ENCODE measurements around the gene STX7. TPM values are rescaled to one million over a fixed set of nuclear protein-coding genes. Genes with fewer than 3 reads are reported as not detected.
A peak's percentile ranks its signal among the peaks of the same experiment; 100 is the strongest.

STX7 gene
- total RNA-seq, 1 experiment from 2014 or later = 30.5 TPM

DNA sequence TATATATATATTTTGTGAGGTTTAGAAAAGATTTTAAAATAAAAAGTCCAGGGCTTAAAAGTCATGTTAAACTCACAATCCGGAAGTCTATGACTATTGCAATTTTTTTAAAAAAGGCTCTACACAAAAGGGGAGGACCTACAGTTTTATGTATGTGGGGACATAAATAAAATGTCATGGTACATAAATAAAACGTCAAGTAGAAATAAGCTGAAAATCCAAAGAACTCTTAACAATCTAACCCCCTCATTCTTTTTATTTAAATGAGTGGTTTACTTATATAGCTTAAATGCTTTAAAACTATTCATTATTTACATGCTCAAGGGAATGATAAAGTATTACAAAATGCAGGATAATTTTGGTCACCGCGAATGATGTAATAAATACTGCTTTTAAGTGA lies 36.2 kb downstream of the STX7 start:
- DNase-seq (ENCODE audit: low read depth) = no peak

DNA sequence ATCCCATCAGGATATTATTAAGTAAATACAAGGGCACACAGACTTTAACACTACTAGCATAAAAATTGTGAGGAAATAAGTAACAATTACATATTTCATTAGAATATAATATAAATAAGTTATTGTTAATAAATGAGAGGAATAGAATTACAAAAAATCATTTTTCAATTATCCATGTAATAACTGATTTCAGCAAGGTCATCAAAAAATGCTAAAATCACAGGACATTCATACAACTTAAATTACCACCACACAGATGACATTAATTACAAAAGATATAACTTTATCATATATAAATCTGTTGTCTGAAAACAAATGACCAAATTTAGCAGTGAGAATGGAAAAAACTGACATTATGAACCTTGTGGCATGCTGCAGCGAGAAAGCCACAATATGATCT lies 37.0 kb downstream of the STX7 start:
- DNase-seq (ENCODE audit: low read depth) = no peak

DNA sequence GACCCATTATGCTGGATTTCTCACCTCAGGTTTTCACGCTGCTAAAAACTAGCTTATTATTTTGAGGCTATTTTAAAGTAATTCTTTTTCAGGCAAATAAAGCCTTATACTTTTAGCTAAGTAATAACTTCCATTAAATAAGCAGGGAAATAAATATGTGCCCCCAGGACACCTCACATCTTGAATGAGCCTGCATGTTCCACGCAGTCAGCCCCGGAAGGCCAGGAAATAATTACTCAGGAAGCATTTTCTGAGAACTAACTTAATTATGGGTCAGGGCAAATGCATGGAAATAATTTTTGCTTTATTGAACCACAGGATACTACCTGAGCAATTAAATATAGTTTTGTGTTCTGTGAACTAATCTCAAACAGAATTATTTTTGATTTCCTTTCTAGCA lies 41.1 kb downstream of the STX7 start:
- DNase-seq (ENCODE audit: low read depth) = no peak

DNA sequence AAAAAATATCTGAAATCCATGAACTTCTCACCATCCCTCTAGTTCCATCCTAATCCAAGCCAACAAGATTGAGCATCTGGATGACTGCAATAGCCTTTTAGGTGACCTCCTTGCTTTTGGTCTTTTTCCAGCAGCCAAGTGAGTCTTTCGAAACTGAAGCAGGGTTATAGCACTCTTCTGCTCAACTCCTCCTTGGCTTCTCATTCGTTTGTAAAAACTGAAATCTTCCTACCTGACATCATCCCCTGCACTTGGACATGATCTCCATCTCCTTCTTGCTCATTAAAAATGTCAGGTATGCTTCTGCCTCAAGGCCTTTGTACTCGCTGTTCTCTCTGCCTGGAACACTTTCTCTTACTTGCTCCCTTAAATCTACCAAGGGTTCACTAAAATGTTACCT lies 46.0 kb downstream of the STX7 start:
- peak; percentile 84 for DNase-seq (ENCODE audit: low read depth)

- DNase-seq (ENCODE audit: low read depth) = no peak
These were observed 47.1 kb downstream of the STX7 start for GRCh38 chr6:132465530-132466485.

DNA sequence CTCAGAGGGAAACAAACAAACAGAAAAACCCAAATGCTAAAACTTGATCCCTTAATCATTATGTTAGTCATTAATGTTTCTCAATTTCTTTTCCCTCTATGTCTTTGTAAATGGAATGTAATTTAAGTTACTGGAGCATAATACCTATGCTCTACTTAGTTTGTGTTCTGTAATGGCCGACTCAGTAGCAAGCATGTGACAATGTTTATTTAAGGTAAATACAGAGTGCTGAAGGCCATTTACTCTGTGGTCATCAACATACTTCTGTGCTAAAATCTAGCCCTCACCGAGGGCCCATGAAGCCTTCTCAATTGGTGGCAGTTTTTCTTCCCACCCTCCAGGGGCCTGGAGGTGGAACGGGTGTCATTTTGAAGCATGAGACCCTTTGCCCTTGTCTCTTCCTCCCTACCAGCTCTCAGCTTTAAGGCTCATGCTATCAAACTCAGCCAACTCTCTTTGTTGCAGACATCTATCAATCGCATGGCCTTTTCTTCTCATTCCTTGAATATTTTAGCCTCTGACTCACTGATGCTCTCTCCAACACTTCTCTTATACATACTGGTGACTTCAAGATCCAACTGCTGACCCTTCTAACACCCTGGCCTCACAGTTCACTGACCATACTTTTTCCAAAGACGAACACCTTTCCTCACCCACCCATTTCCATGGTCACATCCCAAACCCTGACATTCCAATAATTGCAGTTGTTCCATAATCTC lies 48.2 kb downstream of the STX7 start:
- DNase-seq (ENCODE audit: low read depth) = peak; percentile 84

DNA sequence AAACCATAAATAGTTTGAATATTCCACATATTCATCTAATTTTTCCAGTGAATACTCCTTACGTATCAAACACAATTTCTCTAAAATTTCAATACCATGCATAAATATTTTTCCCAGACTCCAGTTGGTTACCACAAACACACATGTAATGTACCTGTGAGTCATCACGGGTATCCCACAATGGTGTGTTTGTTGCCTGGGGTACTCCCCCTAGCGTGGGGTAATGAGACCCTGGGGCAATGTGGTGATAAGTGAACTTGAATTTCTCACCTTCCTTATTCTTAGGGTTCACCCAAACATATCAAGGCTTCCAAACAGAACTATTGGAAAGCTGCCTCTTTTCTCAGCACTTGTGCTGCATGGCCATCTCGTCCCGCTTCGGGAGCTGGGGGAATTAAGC lies 51.0 kb downstream of the STX7 start:
- peak; percentile 37 for DNase-seq (ENCODE audit: low read depth)

DNA sequence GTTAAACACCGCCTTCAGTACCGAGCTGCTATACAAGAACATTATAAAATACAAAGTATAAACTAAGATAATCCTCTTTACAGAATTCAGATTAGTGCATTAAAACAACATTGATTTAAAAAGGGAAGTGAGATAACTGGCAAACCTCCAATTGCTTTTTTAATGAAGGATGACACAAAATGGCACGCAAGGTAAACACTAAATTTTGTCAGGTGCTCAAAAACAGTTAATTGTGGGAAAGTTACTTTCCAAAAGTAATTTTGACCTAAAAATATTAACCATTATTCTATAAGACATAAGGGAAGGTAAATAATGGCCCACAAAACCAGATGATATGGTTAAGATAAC lies 53.3 kb downstream of the STX7 start:
- no peak for DNase-seq (ENCODE audit: low read depth)

DNA sequence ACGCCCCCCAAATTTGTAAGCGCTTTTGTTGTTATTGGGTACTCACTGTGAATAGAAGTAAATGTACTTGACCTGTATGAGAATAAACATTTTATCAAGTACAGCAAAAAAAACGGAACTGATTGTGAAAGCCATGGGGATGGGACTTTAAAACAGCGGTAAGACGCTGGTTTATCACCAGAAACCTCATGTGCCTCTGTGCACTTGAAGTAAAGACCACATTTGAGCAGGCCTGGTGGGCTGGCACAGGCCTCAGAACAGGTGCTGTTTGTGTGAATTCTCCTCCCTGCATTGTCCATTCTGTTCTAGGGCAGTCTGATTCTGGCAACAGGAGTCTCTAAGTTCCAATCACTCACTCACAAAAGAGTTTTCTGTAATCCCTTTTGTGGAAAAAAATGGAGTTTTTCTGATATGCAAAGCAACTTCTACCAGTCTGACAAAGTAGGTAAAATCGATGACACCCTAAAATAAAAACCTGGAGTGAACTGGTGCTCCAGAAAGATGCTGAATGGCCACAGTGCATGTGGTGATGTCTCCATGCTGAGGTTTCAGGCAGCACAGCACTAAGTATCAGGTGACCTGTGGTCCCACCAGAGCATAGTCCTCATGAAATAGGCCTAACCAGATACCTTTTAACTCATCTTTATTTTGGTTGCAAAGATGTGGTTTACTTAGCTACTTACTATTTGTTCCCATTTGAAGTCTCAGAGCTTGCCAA lies 53.9 kb downstream of the STX7 start:
- DNase-seq (ENCODE audit: low read depth) = no peak

DNA sequence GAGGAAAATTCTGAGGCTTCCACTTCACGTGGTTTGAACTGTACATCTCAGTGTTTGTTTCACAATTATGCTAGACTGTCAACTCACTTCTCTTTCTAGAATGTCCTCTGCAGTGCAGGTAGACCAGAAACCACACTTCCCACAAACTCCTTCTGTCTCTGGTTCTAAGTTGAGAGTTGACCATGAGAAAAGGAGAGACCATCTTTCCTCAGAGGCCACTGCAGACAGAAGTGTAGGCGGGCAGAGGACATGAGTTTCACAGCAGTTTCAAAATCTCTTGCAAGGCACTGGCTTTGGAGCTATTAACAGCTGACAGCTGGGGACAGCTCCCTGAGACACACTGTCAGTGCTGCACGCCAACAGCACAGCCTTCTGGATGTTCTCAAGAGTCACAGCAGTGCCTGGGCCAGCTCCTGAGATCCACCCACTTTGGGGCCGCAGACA lies 56.2 kb downstream of the STX7 start:
- peak; percentile 18 for DNase-seq (ENCODE audit: low read depth)

GRCh38 chr6:132446855-132447241 lies 66.1 kb downstream of the STX7 start:
- no peak for DNase-seq (ENCODE audit: low read depth)

- peak; percentile 15 for DNase-seq (ENCODE audit: low read depth)
These were observed 66.6 kb downstream of the STX7 start for GRCh38 chr6:132446141-132446854.

DNA sequence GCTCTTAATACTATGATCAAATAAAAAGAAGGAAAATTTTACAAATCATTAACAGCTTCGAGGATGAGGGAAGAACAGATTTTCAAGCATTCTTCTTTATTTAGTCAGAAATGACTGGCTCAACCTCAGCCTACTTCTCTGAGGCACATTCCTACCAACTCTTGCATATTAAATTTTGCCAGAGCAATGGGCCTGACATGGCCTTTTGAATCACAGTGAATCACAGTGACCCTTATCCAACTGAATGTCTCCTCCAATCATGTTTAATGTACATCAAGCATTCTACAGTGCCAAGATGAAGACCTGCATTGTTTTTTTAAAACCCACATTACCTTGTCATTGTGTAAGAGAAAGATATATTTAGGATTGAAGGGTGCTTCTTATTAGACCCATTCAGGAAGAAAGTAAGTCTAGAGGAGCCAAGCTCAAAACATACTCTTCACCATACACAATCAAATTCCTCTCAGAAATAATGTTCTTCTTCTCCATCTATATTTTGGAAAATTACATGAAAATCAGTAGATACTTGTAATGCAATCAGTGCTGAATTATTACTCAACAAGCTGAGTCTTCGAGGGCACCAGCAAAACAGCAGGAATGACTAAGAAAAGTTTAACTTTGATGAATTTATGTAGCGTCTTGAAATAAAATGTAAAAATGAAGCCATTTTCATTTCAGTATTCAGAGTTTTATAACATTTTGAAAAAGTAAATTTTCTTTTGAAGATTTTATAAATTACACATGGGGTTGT lies 67.5 kb downstream of the STX7 start:
- DNase-seq (ENCODE audit: low read depth) = peak; percentile 97

GRCh38 chr6:132443206-132443605 lies 69.7 kb downstream of the STX7 start:
- peak; percentile 85 for DNase-seq (ENCODE audit: low read depth)

DNA sequence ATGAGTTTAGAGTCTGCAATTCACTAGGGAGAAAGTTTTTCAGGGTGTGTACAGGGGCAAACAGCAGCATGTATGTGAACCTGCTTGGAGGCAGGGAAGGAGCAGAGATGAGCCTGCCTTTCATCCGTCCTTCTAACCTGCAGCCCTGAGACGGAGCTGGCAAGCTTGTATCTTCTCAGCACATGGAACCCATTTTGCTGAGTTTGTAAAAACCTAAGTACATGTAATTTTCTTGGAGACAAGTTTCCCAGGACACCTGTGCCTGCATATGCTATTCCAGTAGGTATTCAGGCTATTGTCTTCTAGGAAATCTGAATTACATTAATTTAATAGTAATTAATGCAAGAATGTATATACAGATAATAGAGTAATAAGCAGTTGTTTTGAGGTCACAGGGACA lies 82.8 kb downstream of the STX7 start:
- no peak for DNase-seq (ENCODE audit: low read depth)

- DNase-seq (ENCODE audit: low read depth) = no peak
These were observed 87.7 kb downstream of the STX7 start for GRCh38 chr6:132425176-132425575.

DNA sequence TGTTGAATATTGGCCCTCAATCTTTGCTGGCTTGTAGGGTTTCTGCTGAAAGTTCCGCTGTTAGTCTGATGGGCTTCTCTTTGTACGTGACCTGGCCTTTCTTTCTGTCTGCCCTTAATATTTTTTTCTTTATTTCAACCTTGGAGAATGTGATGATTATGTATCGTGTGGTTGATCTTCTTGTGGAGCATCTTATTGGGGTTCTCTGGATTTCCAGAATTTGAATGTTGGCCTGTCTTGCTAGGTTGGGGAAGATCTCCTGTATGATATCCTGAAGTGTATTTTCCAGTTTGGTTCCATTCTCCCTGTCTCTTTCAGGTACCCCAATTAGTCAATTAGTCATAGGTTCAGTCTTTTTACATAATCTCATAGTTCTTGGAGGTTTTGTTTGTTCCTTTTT lies 89.1 kb downstream of the STX7 start:
- no peak for DNase-seq (ENCODE audit: low read depth)

DNA sequence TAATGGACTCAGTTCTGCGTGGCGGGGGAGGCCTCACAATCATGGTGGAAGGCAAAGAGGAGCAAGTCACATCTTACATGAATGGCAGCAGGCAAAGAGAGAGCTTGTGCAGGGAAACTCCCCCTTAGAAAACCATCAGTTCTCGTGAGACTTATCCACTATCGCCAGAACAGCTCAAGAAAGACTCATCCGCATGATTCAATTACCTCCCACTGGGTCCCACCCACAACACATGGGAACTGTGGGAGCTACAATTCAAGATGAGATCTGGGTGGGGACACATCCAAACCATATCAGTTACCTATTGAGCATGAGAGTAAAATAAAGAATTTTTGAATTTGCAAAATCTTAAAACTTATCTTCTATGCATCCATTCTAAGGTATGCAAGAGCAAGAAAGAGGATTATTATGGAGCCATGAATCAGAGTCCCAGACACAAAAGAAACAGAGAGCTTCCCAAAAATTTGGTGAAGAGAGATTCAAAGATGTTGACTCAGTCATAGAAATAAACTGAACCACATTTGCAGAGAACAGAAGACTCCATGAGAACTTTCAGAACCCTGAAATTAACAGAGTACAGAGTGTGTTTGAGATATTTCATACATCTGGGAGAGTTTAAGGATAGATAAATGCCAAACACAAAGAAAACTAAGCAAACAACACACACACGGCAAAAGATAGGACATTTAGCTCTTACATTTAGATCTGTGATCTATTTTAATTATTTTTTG lies 94.5 kb downstream of the STX7 start:
- no peak for DNase-seq (ENCODE audit: low read depth)

- DNase-seq (ENCODE audit: low read depth) = peak; percentile 80
These were observed 98.2 kb downstream of the STX7 start for GRCh38 chr6:132414761-132415160.

GRCh38 chr6:132414322-132414721 lies 98.6 kb downstream of the STX7 start:
- no peak for DNase-seq (ENCODE audit: low read depth)

DNA sequence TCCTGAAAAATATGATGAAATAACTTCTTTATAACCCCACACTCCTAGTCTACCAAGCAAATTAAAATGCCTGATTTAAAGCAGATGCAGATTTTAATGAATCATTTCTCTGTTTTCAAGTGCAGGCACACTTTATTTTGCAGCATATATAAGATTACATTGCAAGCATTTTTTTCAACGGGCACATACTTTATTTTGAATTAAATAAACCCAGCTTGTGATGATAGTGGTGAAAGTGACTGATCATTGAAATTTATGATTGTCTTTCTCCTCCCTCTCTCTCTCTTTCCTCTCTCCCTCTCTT lies 99.5 kb downstream of the STX7 start:
- no peak for DNase-seq (ENCODE audit: low read depth)
